ENCODE data around the gene TPSAB1.
"Not testable (repeated sequence)": the region's sequence is repeated elsewhere in the genome, so short reads cannot be mapped to it uniquely, and the experiment has no call there.

Gene TPSAB1

GRCh38 chr16:1264345-1265089 is 24.0 kb downstream of the TPSAB1 start:
- no peak for DNase-seq (ENCODE audit: low read depth in 2 of 2, low spot score in 1 of 2)

GRCh38 chr16:1265090-1265630 is 24.7 kb downstream of the TPSAB1 start:
- no peak for DNase-seq (ENCODE audit: low read depth in 2 of 2, low spot score in 1 of 2)

- no peak for DNase-seq (ENCODE audit: low read depth in 2 of 2, low spot score in 1 of 2)
Observed at GRCh38 chr16:1265826-1266225, 25.3 kb downstream of the TPSAB1 start.

- DNase-seq (ENCODE audit: low read depth in 2 of 2, low spot score in 1 of 2) = not testable (repeated sequence)
Observed at GRCh38 chr16:1269418-1269817, 28.9 kb downstream of the TPSAB1 start.

- no peak for DNase-seq (ENCODE audit: low read depth in 2 of 2, low spot score in 1 of 2)
Observed at GRCh38 chr16:1271380-1271723, 30.8 kb downstream of the TPSAB1 start.

GRCh38 chr16:1271724-1272413 is 31.4 kb downstream of the TPSAB1 start:
- not testable (repeated sequence) for DNase-seq (ENCODE audit: low read depth in 2 of 2, low spot score in 1 of 2)

GRCh38 chr16:1272453-1273198 is 32.1 kb downstream of the TPSAB1 start:
- DNase-seq (ENCODE audit: low read depth in 2 of 2, low spot score in 1 of 2) = no peak

- DNase-seq (ENCODE audit: low read depth in 2 of 2, low spot score in 1 of 2) = no peak
Observed at GRCh38 chr16:1273816-1274215, 33.3 kb downstream of the TPSAB1 start.

- DNase-seq (ENCODE audit: low read depth in 2 of 2, low spot score in 1 of 2) = no peak
Observed at GRCh38 chr16:1274767-1275166, 34.3 kb downstream of the TPSAB1 start.

- no peak for DNase-seq (ENCODE audit: low read depth in 2 of 2, low spot score in 1 of 2)
Observed at GRCh38 chr16:1275791-1276579, 35.5 kb downstream of the TPSAB1 start.

GRCh38 chr16:1276580-1276878 is 36.0 kb downstream of the TPSAB1 start:
- DNase-seq (ENCODE audit: low read depth in 2 of 2, low spot score in 1 of 2) = no peak

GRCh38 chr16:1277151-1277598 is 36.7 kb downstream of the TPSAB1 start:
- no peak for DNase-seq (ENCODE audit: low read depth in 2 of 2, low spot score in 1 of 2)

- no peak for DNase-seq (ENCODE audit: low read depth in 2 of 2, low spot score in 1 of 2)
Observed at GRCh38 chr16:1277617-1278282, 37.2 kb downstream of the TPSAB1 start.

- no peak for DNase-seq (ENCODE audit: low read depth in 2 of 2, low spot score in 1 of 2)
Observed at GRCh38 chr16:1278477-1278876, 38.0 kb downstream of the TPSAB1 start.

- DNase-seq (ENCODE audit: low read depth in 2 of 2, low spot score in 1 of 2) = no peak
Observed at GRCh38 chr16:1279081-1279944, 38.8 kb downstream of the TPSAB1 start.

GRCh38 chr16:1279945-1280589 is 39.6 kb downstream of the TPSAB1 start:
- DNase-seq (ENCODE audit: low read depth in 2 of 2, low spot score in 1 of 2) = no peak

GRCh38 chr16:1280783-1281182 is 40.3 kb downstream of the TPSAB1 start:
- no peak for DNase-seq (ENCODE audit: low read depth in 2 of 2, low spot score in 1 of 2)

- no peak for DNase-seq (ENCODE audit: low read depth in 2 of 2, low spot score in 1 of 2)
Observed at GRCh38 chr16:1281517-1281916, 41.0 kb downstream of the TPSAB1 start.

GRCh38 chr16:1282324-1282973 is 41.9 kb downstream of the TPSAB1 start:
- DNase-seq (ENCODE audit: low read depth in 2 of 2, low spot score in 1 of 2) = no peak

All from stimulated activated CD8-positive, alpha-beta memory T cell treated with anti-CD3 and anti-CD28 coated beads, Interleukin-4, amount 100 ng/mL, for 1 hour (primary cell).